Measurements from ENCODE around the gene TTLL3.
"Not testable (repeated sequence)": the region's sequence is repeated elsewhere in the genome, so short reads cannot be mapped to it uniquely, and the experiment has no call there.

The TTLL3 gene

DNA sequence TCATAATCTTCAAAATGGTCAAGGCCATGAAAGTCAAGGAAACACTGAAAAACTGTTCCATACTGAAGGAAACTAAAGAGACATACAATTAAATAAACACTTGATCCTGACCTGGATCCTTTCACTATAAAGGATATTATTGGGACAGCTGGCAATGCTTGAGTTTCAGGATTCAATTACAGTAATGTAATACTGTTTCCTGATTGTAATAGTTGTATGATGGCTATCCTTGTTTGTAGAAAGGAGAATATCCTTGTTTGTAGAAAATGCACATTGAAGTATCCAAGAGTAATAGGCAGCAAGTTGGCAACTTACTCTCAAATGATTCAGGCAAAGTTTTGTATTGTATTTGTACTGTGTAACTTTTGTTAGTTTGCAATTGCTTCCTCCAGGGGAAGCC is 65.4 kb downstream of the TTLL3 start:
- TF ChIP-seq CSDC2 (CRISPR knock-in tag; IDR thresholded peaks at IDR 0.05) (no peak), TCF4 (CRISPR knock-in tag; IDR thresholded peaks at IDR 0.05; ENCODE audit: borderline replicate concordance) (peak; percentile 33; the same call in 1 of the 2 replicates)
- ATAC-seq, result peak; percentile 56

DNA sequence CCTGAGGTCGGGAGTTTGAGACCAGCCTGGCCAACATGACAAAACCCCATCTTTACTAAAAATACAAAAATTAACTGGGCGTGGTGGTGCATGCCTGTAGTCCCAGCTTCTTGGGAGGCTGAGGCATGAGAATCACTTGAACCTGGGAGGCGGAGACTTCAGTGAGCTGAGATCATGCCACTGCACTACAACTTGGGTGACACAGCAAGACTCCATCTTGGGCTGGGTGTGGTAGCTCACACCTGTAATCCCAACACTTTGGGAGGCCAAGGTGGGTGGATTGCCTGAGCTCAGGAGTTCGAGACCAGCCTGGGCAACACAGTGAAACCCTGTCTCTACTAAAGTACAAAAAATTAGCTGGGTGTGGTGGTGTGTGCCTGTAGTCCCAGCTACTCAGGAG is 66.2 kb downstream of the TTLL3 start:
- ATAC-seq, result not testable (repeated sequence)

DNA sequence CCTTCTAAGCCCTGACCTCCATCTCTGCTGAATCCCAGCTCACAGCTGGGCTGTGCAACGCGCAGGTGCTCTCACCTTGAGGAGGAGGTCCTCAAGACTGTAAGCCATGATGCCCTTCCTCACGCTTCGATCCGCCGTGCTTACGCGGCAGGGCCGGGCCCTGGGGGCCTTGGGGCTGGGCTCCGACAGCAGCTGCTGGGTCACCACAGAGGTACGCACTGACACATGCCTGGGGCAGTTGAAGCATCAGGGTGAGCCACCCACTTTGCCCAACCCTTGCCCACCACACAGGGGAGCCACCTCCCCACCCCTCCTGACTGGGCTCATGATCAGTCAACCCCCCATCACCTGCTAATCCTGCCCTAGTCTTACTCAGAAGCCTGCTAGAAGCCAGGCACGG is 66.9 kb downstream of the TTLL3 start:
- ATAC-seq, result no peak
- TF ChIP-seq ZFP30 (CRISPR knock-in tag; IDR thresholded peaks at IDR 0.05) (no peak), ZNF70 (CRISPR knock-in tag; IDR thresholded peaks at IDR 0.05) (no peak), ZNF565 (CRISPR knock-in tag; conservative IDR thresholded peaks at IDR 0.05; ENCODE audit: low read depth) (no peak), PPARA (CRISPR knock-in tag; IDR thresholded peaks at IDR 0.05; ENCODE audit: borderline replicate concordance) (no peak), ZNF8 (CRISPR knock-in tag; IDR thresholded peaks at IDR 0.05) (no peak), ESRRG (CRISPR knock-in tag; IDR thresholded peaks at IDR 0.05) (no peak), ZC3H10 (CRISPR knock-in tag; IDR thresholded peaks at IDR 0.05) (no peak), ZFP3 (CRISPR knock-in tag; IDR thresholded peaks at IDR 0.05) (no peak)
- TF ChIP-seq, protein P1, sequence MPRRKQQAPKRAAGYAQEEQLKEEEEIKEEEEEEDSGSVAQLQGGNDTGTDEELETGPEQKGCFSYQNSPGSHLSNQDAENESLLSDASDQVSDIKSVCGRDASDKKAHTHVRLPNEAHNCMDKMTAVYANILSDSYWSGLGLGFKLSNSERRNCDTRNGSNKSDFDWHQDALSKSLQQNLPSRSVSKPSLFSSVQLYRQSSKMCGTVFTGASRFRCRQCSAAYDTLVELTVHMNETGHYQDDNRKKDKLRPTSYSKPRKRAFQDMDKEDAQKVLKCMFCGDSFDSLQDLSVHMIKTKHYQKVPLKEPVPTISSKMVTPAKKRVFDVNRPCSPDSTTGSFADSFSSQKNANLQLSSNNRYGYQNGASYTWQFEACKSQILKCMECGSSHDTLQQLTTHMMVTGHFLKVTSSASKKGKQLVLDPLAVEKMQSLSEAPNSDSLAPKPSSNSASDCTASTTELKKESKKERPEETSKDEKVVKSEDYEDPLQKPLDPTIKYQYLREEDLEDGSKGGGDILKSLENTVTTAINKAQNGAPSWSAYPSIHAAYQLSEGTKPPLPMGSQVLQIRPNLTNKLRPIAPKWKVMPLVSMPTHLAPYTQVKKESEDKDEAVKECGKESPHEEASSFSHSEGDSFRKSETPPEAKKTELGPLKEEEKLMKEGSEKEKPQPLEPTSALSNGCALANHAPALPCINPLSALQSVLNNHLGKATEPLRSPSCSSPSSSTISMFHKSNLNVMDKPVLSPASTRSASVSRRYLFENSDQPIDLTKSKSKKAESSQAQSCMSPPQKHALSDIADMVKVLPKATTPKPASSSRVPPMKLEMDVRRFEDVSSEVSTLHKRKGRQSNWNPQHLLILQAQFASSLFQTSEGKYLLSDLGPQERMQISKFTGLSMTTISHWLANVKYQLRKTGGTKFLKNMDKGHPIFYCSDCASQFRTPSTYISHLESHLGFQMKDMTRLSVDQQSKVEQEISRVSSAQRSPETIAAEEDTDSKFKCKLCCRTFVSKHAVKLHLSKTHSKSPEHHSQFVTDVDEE (CRISPR knock-in tag; IDR thresholded peaks at IDR 0.05), result no peak

DNA sequence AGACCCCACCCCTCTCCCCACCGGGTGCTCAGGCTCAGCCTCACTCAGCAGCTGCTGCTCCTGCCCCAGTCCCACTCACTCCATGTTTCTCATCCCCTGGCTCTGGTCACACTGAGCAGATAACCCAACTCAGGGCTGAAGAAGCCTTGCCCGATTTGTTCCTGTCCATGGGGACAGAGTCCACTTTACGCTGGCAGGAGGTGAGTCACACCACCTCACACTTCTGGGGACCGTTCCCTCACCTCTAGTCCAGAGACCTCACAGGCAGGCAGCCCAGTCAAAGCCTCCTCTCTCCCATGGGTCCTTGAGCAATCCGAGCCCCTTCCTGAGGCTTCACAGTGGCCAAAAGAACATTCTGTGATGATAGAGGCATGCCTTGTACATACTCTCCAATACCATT is 68.6 kb downstream of the TTLL3 start:
- no peak for TF ChIP-seq ZC3H10 (CRISPR knock-in tag; IDR thresholded peaks at IDR 0.05)
- TF ChIP-seq ZFP3 (CRISPR knock-in tag; IDR thresholded peaks at IDR 0.05), result no peak
- TF ChIP-seq ZNF8 (CRISPR knock-in tag; IDR thresholded peaks at IDR 0.05), result no peak
- no peak for TF ChIP-seq ESRRG (CRISPR knock-in tag; IDR thresholded peaks at IDR 0.05)
- no peak for TF ChIP-seq TCF4 (CRISPR knock-in tag; IDR thresholded peaks at IDR 0.05; ENCODE audit: borderline replicate concordance)
- TF ChIP-seq, protein P1 (CRISPR knock-in tag; IDR thresholded peaks at IDR 0.05), result no peak
- no peak for TF ChIP-seq ZNF565 (CRISPR knock-in tag; conservative IDR thresholded peaks at IDR 0.05; ENCODE audit: low read depth)
- no peak for TF ChIP-seq RARB (CRISPR knock-in tag; IDR thresholded peaks at IDR 0.05)
- TF ChIP-seq ZFP30 (CRISPR knock-in tag; IDR thresholded peaks at IDR 0.05), result no peak
- TF ChIP-seq TOX (CRISPR knock-in tag; IDR thresholded peaks at IDR 0.05; ENCODE audit: borderline replicate concordance), result no peak
- TF ChIP-seq, protein P2, sequence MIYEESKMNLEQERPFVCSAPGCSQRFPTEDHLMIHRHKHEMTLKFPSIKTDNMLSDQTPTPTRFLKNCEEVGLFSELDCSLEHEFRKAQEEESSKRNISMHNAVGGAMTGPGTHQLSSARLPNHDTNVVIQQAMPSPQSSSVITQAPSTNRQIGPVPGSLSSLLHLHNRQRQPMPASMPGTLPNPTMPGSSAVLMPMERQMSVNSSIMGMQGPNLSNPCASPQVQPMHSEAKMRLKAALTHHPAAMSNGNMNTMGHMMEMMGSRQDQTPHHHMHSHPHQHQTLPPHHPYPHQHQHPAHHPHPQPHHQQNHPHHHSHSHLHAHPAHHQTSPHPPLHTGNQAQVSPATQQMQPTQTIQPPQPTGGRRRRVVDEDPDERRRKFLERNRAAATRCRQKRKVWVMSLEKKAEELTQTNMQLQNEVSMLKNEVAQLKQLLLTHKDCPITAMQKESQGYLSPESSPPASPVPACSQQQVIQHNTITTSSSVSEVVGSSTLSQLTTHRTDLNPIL (CRISPR knock-in tag; IDR thresholded peaks at IDR 0.05; ENCODE audit: low read depth), result no peak
- TF ChIP-seq ISL1 (CRISPR knock-in tag; IDR thresholded peaks at IDR 0.05), result no peak
- TF ChIP-seq ARNTL (CRISPR knock-in tag; IDR thresholded peaks at IDR 0.05; ENCODE audit: borderline replicate concordance, low read depth), result no peak
- TF ChIP-seq ZNF70 (CRISPR knock-in tag; IDR thresholded peaks at IDR 0.05), result no peak
- TF ChIP-seq, protein P3, sequence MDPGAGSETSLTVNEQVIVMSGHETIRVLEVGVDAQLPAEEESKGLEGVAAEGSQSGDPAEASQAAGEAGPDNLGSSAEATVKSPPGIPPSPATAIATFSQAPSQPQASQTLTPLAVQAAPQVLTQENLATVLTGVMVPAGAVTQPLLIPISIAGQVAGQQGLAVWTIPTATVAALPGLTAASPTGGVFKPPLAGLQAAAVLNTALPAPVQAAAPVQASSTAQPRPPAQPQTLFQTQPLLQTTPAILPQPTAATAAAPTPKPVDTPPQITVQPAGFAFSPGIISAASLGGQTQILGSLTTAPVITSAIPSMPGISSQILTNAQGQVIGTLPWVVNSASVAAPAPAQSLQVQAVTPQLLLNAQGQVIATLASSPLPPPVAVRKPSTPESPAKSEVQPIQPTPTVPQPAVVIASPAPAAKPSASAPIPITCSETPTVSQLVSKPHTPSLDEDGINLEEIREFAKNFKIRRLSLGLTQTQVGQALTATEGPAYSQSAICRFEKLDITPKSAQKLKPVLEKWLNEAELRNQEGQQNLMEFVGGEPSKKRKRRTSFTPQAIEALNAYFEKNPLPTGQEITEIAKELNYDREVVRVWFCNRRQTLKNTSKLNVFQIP (CRISPR knock-in tag; IDR thresholded peaks at IDR 0.05; ENCODE audit: borderline replicate concordance, low read depth), result no peak
- no peak for TF ChIP-seq SNAI2 (CRISPR knock-in tag; IDR thresholded peaks at IDR 0.05)
- no peak for TF ChIP-seq GLIS3 (CRISPR knock-in tag; IDR thresholded peaks at IDR 0.05)
- TF ChIP-seq, protein P4, sequence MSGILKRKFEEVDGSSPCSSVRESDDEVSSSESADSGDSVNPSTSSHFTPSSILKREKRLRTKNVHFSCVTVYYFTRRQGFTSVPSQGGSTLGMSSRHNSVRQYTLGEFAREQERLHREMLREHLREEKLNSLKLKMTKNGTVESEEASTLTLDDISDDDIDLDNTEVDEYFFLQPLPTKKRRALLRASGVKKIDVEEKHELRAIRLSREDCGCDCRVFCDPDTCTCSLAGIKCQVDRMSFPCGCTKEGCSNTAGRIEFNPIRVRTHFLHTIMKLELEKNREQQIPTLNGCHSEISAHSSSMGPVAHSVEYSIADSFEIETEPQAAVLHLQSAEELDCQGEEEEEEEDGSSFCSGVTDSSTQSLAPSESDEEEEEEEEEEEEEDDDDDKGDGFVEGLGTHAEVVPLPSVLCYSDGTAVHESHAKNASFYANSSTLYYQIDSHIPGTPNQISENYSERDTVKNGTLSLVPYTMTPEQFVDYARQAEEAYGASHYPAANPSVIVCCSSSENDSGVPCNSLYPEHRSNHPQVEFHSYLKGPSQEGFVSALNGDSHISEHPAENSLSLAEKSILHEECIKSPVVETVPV (CRISPR knock-in tag; IDR thresholded peaks at IDR 0.05), result no peak
- ATAC-seq, result no peak
